Panc1 (cell line): Measurements from ENCODE around the gene VSTM2L. TPM values are rescaled to one million over a fixed set of nuclear protein-coding genes. Genes with fewer than 3 reads are reported as not detected.

Experiments used
- ATAC-seq: fragments of 200-7000 bp; cut with Tn5 transposase; 2 replicates; pipeline ENCODE4 v1.9.1; 2020; ENCODE audit warnings: mild to moderate bottlenecking, moderate library complexity
- BruUV-seq: library from RNA; stranded (reverse); fragments of 400-500 nt; replicated peaks from 2 replicates; lab custom pipeline; 2021; lab: Mats Ljungman, UMichigan
- CTCF ChIA-PET: fragments of 300-600 bp; sonication (Branson Sonifier 250); formaldehyde crosslinking; loops from one replicate; lab custom pipeline; 2022; ENCODE audit warnings: antibody characterized with exemption; lab: Charles Lee
- POLR2A ChIA-PET: fragments of 300-600 bp; sonication (Branson Sonifier 250); formaldehyde crosslinking; loops from one replicate; lab custom pipeline; 2022; ENCODE audit warnings: antibody characterized with exemption; lab: Charles Lee
- DNase-seq: peaks from one replicate; pipeline ENCODE4 v3.0.0-alpha.2; 2010; ENCODE audit warnings: low read depth, low spot score
- H3K27ac ChIP-seq: 2 replicates; pipeline ENCODE4 v1.5.1; 2011; ENCODE audit warnings: mild to moderate bottlenecking, low read length, inconsistent platforms
- H3K27me3 ChIP-seq: fragments of 200-500 bp; sonication (Bioruptor generic); 2 replicates; pipeline ENCODE4 v1.6.0; 2014; ENCODE audit warnings: low read length, inconsistent platforms; ENCODE audit not compliant: control insufficient read depth, insufficient read depth
- H3K36me3 ChIP-seq: fragments of 200-500 bp; sonication (Bioruptor generic); 2 replicates; pipeline ENCODE4 v1.5.1; 2014; ENCODE audit warnings: inconsistent platforms, mild to moderate bottlenecking, low read length, moderate library complexity; ENCODE audit not compliant: control insufficient read depth, insufficient read depth
- H3K4me1 ChIP-seq: 2 replicates; pipeline ENCODE4 v1.5.1; 2011; ENCODE audit warnings: inconsistent platforms, mild to moderate bottlenecking, low read length, moderate library complexity; ENCODE audit not compliant: control insufficient read depth, insufficient read depth
- H3K4me3 ChIP-seq, 2 experiments: 2 replicates each; pipeline ENCODE4 v1.5.1; 2011 to 2012; ENCODE audit warnings: low read depth in 2 of 2, low read length in 2 of 2, mild to moderate bottlenecking in 2 of 2, inconsistent platforms in 1 of 2, moderate library complexity in 1 of 2
- H3K9me3 ChIP-seq: fragments of 200-500 bp; sonication (Bioruptor generic); 2 replicates; pipeline ENCODE4 v1.5.1; 2014; ENCODE audit warnings: low read depth, mild to moderate bottlenecking, inconsistent platforms, low read length, moderate library complexity; ENCODE audit not compliant: control insufficient read depth, insufficient read depth
- CTCF ChIP-seq: fragments of 450-650 bp; IDR thresholded peaks from 2 replicates; pipeline ENCODE4 v1.5.1; 2017; ENCODE audit warnings: mild to moderate bottlenecking
- POLR2AphosphoS5 ChIP-seq: IDR thresholded peaks from 2 replicates; pipeline ENCODE4 v1.6.1; 2012; ENCODE audit warnings: mild to moderate bottlenecking, low read depth, low read length, moderate library complexity
- REST ChIP-seq, 2 experiments: IDR thresholded peaks; 2 replicates each; pipeline ENCODE4 v1.6.1; 2011 to 2012; ENCODE audit warnings: low read depth in 2 of 2, control low read depth in 1 of 2, low read length in 1 of 2, mild to moderate bottlenecking in 1 of 2, moderate library complexity in 1 of 2; ENCODE audit not compliant: insufficient read depth in 1 of 2
- SIN3A ChIP-seq: IDR thresholded peaks from 2 replicates; pipeline ENCODE4 v1.6.1; 2012; ENCODE audit warnings: low read depth, mild to moderate bottlenecking, low read length, moderate library complexity, borderline replicate concordance; ENCODE audit not compliant: insufficient read depth
- TCF7L2 ChIP-seq: IDR thresholded peaks from 2 replicates; pipeline ENCODE4 v1.6.1; 2011; ENCODE audit warnings: mild to moderate bottlenecking, low read depth, low read length, inconsistent platforms
- in situ Hi-C: cut with HindIII; loops from 2 replicates; pipeline ENCODE4 v1.10.0; 2016; ENCODE audit warnings: low sequenced_read_pairs, low pct_unique_long_range_greater_than_20kb
- intact Hi-C: fragments of 100-400 bp; cut with micrococcal nuclease; formaldehyde crosslinking; loops from one replicate; pipeline ENCODE4 v1.10.0; 2022; ENCODE audit not compliant: unreplicated experiment
- total RNA-seq: library from RNA; stranded (reverse); gene quantifications from one replicate; pipeline ENCODE4 v1.2.1, GENCODE V29; 2021; ENCODE audit not compliant: unreplicated experiment

VSTM2L gene
- total RNA-seq, 1 experiment from 2014 or later: 16.0 TPM

DNA sequence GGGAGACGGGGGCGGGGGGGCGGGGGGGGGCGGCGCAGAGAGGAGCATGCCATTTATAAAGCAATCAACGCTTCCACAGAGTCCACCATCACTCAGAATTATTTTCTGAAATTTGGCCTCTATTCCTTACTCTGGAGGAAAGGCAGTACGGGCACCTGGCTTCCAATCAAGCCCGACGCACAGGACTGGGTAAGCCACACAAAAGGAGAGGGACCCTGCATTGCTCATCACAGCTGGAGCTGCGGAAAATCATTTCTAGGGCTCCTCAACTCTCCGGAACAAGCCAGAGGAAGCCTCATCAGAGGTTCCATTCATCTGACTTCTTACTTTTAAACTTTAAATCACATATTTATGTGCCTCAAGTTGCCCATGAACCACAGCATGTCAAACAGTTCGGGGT lies 74.4 kb downstream of the VSTM2L start:
- Histone ChIP-seq H3K4me1 (no peaks in the 10 kb centered on the region), H3K27ac (no peak overlapping the region), H3K9me3 (no peaks in the 10 kb centered on the region), H3K36me3 (no peaks in the 10 kb centered on the region), H3K27me3 (no peaks in the 10 kb centered on the region), H3K4me3 (no peak overlapping the region)
- TF ChIP-seq SIN3A: no peak
- no peak for TF ChIP-seq CTCF
- no peak for TF ChIP-seq REST (IDR thresholded peaks at IDR 0.05; ENCODE audit: insufficient read depth in 1 of 2, low read depth in 2 of 2, low read length in 1 of 2)
- TF ChIP-seq TCF7L2: no peak
- TF ChIP-seq POLR2AphosphoS5: no peak
- no peak for ATAC-seq
- CTCF ChIA-PET: no interaction called here
- no peak for DNase-seq
- BruUV-seq: no TSS peak
- POLR2A ChIA-PET: no interaction called here
- intact Hi-C loops: no loop called here
- in situ Hi-C loops: no loop called here

GRCh38 chr20:37977786-37978185 lies 74.9 kb downstream of the VSTM2L start:
- no peak overlapping the region for H3K27ac ChIP-seq
- ATAC-seq: no peak
- CTCF ChIA-PET: interaction anchor here (0.6 to 0.7 kb wide), 2 partner anchors 41 to 784 kb away, joined by 3 read pairs; no protein-coding TSS in a partner anchor
- no peaks in the 10 kb centered on the region for H3K9me3 ChIP-seq
- TF ChIP-seq SIN3A: no peak
- DNase-seq: no peak
- H3K4me1 ChIP-seq: no peaks in the 10 kb centered on the region
- in situ Hi-C loops: no loop called here
- no TSS peak for BruUV-seq
- no peaks in the 10 kb centered on the region for H3K36me3 ChIP-seq
- POLR2A ChIA-PET: interaction anchor here (0.6 kb wide), 1 partner anchor 75 kb away, joined by 7 read pairs; no protein-coding TSS in a partner anchor
- H3K4me3 ChIP-seq: no peak overlapping the region
- intact Hi-C loops: no loop called here
- H3K27me3 ChIP-seq: no peaks in the 10 kb centered on the region

DNA sequence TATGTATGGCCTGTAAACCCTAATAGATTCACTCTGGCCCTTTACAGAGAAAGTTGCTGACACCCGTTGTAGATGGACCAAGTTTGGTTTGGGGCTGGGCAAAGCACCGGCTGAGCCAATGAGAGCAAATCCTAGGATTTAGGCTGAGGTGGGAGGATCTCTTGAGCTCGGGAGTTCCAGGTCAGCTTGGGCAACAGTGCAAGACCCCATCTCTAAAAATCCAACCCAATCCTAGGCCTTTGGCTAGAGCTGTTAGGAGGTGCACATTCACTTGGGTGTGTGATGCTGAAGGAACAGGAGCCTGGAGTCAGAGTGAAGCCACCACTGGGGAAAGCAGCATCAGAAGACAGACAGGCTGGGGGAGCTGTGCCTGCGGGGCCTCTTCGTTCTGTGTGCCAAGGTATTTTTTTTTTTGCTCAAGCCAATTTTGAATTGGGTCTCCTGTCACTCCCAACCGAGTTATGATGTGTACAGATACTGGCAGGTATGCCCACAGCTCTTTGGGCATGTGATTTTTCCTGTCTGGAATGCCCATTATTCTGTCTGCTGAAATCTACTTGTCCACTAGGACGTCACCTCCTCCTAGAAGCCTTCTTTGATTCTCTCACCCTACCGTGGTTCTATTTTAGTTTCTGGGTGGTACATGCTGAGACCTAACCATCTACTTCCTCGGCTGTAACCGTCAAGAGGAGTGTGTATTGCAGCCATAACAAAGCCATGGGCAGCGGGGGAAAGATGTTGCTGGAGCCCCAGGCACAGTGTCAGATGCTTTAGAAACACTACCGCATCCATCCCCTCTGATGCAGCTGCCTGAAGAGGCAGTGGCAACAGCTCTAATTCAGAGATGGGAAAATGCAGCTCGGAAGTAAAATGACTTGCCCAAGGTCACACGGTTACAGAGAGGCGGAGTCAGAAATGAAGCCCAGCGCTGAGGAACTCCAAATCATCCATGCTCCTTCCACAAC lies 76.4 kb downstream of the VSTM2L start:
- ChIA-PET POLR2A (interaction anchor here (0.6 kb wide), 1 partner anchor 14 kb away, joined by 3 read pairs; no protein-coding TSS in a partner anchor), CTCF (interaction anchor here (0.7 kb wide), 1 partner anchor 456 kb away, joined by 6 read pairs; the partner anchor contains the start of gene SNHG17)
- intact Hi-C loops: no loop called here
- Histone ChIP-seq H3K27me3 (no peaks in the 10 kb centered on the region), H3K36me3 (no peaks in the 10 kb centered on the region), H3K9me3 (no peaks in the 10 kb centered on the region), H3K27ac (no peak overlapping the region), H3K4me3 (no peak overlapping the region), H3K4me1 (no peaks in the 10 kb centered on the region)
- in situ Hi-C loops: no loop called here
- ATAC-seq: no peak; the same call in 1 of the 2 replicates
- no peak for DNase-seq
- no TSS peak for BruUV-seq
- TF ChIP-seq POLR2AphosphoS5: no peak
- TF ChIP-seq TCF7L2: no peak
- no peak for TF ChIP-seq REST (IDR thresholded peaks at IDR 0.05; ENCODE audit: insufficient read depth in 1 of 2, low read depth in 2 of 2, low read length in 1 of 2)
- TF ChIP-seq CTCF: no peak
- no peak for TF ChIP-seq SIN3A
